Mesothelial cell of epicardium (in vitro differentiated cells): Measurements from ENCODE around the gene SPTLC1. TPM values are rescaled to one million over a fixed set of nuclear protein-coding genes. Genes with fewer than 3 reads are reported as not detected.
"Not testable (repeated sequence)": the region's sequence is repeated elsewhere in the genome, so short reads cannot be mapped to it uniquely, and the experiment has no call there.

ENCODE experiments used
- DNase-seq, 2 experiments: peaks; one replicate each; pipeline ENCODE4 v3.0.0; 2021; ENCODE audit warnings: low spot score in 2 of 2; ENCODE audit not compliant: unreplicated experiment in 2 of 2
- H3K27ac Mint-ChIP-seq: 2 replicates; pipeline ENCODE4 v1.8.0; 2021; ENCODE audit warnings: mixed read lengths
- H3K27me3 Mint-ChIP-seq: 2 replicates; pipeline ENCODE4 v1.8.0; 2021; ENCODE audit warnings: low read depth, mixed read lengths
- H3K36me3 Mint-ChIP-seq: 2 replicates; pipeline ENCODE4 v1.8.0; 2021; ENCODE audit warnings: mixed read lengths
- H3K4me1 Mint-ChIP-seq: 2 replicates; pipeline ENCODE4 v1.8.0; 2021; ENCODE audit warnings: mixed read lengths
- H3K4me3 Mint-ChIP-seq: 2 replicates; pipeline ENCODE4 v1.8.0; 2021; ENCODE audit warnings: mild to moderate bottlenecking, moderate library complexity, mixed read lengths
- H3K9me3 Mint-ChIP-seq: 2 replicates; pipeline ENCODE4 v1.8.0; 2021; ENCODE audit warnings: mixed read lengths
- CTCF ChIP-seq: fragments of 200-600 bp; sonication (generic); IDR thresholded peaks from one replicate; pipeline ENCODE4 v1.5.0; 2021; ENCODE audit warnings: antibody characterized with exemption; ENCODE audit not compliant: unreplicated experiment
- total RNA-seq: library from RNA; stranded (reverse); gene quantifications from 3 replicates; pipeline ENCODE4 v1.2.1, GENCODE V29; 2021

The SPTLC1 gene
- total RNA-seq, 1 donor from 2014 or later, result 77.7 TPM

GRCh38 chr9:92159058-92159457 is 43.8 kb upstream of the SPTLC1 start:
- Mint-ChIP-seq H3K27ac (no peak overlapping the region), H3K36me3 (peaks cover 14% of the 10 kb centered on the region), H3K4me3 (no peak overlapping the region), H3K4me1 (peaks cover 5% of the 10 kb centered on the region), H3K9me3 (peaks cover 28% of the 10 kb centered on the region), H3K27me3 (no peaks in the 10 kb centered on the region)
- no peak for DNase-seq
- TF ChIP-seq CTCF, result no peak

- Mint-ChIP-seq H3K4me1 (peaks cover 14% of the 10 kb centered on the region), H3K36me3 (peaks cover 14% of the 10 kb centered on the region), H3K9me3 (peaks cover 28% of the 10 kb centered on the region), H3K27ac (no peak overlapping the region), H3K4me3 (no peak overlapping the region), H3K27me3 (no peaks in the 10 kb centered on the region)
- TF ChIP-seq CTCF, result no peak
- no peak for DNase-seq
Measured at GRCh38 chr9:92158097-92158601, 42.9 kb upstream of the SPTLC1 start.

- Mint-ChIP-seq H3K36me3 (peaks cover 11% of the 10 kb centered on the region), H3K4me1 (peaks cover 30% of the 10 kb centered on the region), H3K9me3 (peaks cover 21% of the 10 kb centered on the region)
- not testable (repeated sequence) for H3K27me3 Mint-ChIP-seq, DNase-seq, H3K4me3 Mint-ChIP-seq, H3K27ac Mint-ChIP-seq
Measured at GRCh38 chr9:92155736-92156135, 40.5 kb upstream of the SPTLC1 start.

GRCh38 chr9:92155221-92155620 is 40.0 kb upstream of the SPTLC1 start:
- Mint-ChIP-seq H3K27me3 (no peaks in the 10 kb centered on the region), H3K27ac (no peak overlapping the region), H3K9me3 (peaks cover 17% of the 10 kb centered on the region), H3K36me3 (peaks cover 11% of the 10 kb centered on the region), H3K4me1 (peaks cover 33% of the 10 kb centered on the region), H3K4me3 (no peak overlapping the region)
- TF ChIP-seq CTCF, result no peak
- DNase-seq, result no peak

GRCh38 chr9:92153466-92154415 is 38.5 kb upstream of the SPTLC1 start:
- peaks cover 39% of the 10 kb centered on the region for H3K4me1 Mint-ChIP-seq
- H3K9me3 Mint-ChIP-seq, DNase-seq, H3K27me3 Mint-ChIP-seq, H3K36me3 Mint-ChIP-seq, H3K4me3 Mint-ChIP-seq: not testable (repeated sequence)
- peak overlapping the region; percentile 76 for H3K27ac Mint-ChIP-seq

GRCh38 chr9:92151691-92152393 is 36.6 kb upstream of the SPTLC1 start:
- peak overlapping the region; percentile 85 for H3K27ac Mint-ChIP-seq
- no peaks in the 10 kb centered on the region for H3K27me3 Mint-ChIP-seq
- no peaks in the 10 kb centered on the region for H3K9me3 Mint-ChIP-seq
- DNase-seq, result no peak
- peaks cover 52% of the 10 kb centered on the region for H3K4me1 Mint-ChIP-seq
- H3K36me3 Mint-ChIP-seq, result no peaks in the 10 kb centered on the region
- no peak overlapping the region for H3K4me3 Mint-ChIP-seq
- TF ChIP-seq CTCF, result no peak

- not testable (repeated sequence) for DNase-seq, H3K27me3 Mint-ChIP-seq, H3K4me3 Mint-ChIP-seq, H3K9me3 Mint-ChIP-seq, H3K36me3 Mint-ChIP-seq
- Mint-ChIP-seq H3K27ac (peak overlapping the region; percentile 85), H3K4me1 (peaks cover 60% of the 10 kb centered on the region)
Measured at GRCh38 chr9:92150501-92151470, 35.6 kb upstream of the SPTLC1 start.
